ENCODE results near the gene MBIP. TPM values are rescaled to one million over a fixed set of nuclear protein-coding genes. Genes with fewer than 3 reads are reported as not detected.

Gene MBIP
- total RNA-seq, 1 donor from 2014 or later: 24.4 TPM

DNA sequence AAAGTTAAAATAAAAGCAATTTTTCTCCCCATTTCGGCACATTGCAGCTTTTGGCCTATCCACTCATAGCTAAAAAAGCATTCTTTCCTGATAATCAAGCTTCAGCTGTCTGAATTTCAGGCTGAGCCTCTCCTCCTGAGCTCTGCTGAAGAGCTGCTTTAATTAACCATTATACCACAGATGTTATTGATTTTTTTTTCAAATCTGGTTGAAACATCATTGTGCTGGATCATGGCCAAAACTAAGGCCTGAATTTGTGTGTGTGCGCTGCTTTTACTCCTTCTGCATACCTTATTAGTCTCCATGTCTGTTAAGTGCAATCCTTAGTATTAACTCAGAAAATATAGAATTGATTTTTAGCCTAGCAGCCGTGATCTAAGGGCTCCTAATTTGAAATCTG, 52.3 kb downstream of the MBIP start:
- intact Hi-C loops (cut with micrococcal nuclease): no loop called here

GRCh38 chr14:36264595-36264994, 55.8 kb downstream of the MBIP start:
- intact Hi-C loops (cut with micrococcal nuclease): no loop called here

DNA sequence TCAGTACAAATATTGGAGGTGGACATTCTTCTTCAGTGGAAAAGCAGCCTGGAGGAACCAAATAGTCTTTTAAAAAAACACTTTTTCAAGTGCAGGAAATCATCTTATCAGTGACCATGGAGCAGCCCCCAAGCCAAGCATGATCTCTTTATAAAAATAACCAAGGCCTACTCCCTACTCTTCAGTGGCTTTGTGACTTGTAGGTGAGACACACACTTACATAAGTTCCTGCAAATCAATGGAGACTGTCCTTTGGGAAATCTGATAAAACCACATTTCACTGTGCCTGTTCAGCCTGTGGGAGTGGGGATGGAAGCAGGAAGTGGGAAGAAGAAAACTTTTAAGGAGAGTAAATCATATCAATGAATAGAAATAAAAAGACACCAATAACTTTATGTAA, 56.3 kb downstream of the MBIP start:
- intact Hi-C loops (cut with micrococcal nuclease): no loop called here

GRCh38 chr14:36260970-36261640, 59.3 kb downstream of the MBIP start:
- intact Hi-C loops (cut with micrococcal nuclease): no loop called here

DNA sequence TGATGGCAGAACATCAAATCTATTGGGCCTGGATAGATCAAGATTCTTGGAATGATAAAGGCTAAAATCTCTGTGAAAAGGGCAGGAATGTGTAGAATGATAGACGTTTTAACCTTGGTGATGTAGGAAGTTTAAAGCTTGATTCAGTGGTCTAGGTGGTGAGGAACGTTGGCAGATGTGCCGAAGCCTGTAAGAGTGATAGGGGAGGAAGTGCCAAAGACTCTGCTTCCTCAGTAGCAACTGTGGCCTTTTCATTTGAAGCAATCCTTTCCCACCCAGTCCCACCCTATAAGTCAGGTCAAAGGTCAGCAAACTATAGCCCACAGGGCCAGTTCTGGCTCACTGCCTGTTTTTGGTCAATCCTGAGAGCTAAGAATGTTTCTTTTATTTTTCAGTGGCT, 62.2 kb downstream of the MBIP start:
- intact Hi-C loops (cut with micrococcal nuclease): no loop called here

- intact Hi-C loops (cut with micrococcal nuclease): no loop called here
These were observed 64.2 kb downstream of the MBIP start for GRCh38 chr14:36256126-36256801.

GRCh38 chr14:36254020-36254624, 66.3 kb downstream of the MBIP start:
- intact Hi-C loops (cut with micrococcal nuclease): no loop called here

Other genes starting within 250 kb of the MBIP start
- gene PTCSC3, start 143.9 kb downstream of the MBIP start, total RNA-seq: not detected in 2 replicates
- gene NKX2-1, start 199.6 kb upstream of the MBIP start, total RNA-seq: not detected in 2 replicates

Data from T-helper 2 cell treated with Interferon-gamma antibody and Interleukin-4, amounts not matched to agents 100 ng/mL and 5 ng/mL, for 36 hours (primary cell).